ENCODE data around the gene SNTG2.

SNTG2 gene

DNA sequence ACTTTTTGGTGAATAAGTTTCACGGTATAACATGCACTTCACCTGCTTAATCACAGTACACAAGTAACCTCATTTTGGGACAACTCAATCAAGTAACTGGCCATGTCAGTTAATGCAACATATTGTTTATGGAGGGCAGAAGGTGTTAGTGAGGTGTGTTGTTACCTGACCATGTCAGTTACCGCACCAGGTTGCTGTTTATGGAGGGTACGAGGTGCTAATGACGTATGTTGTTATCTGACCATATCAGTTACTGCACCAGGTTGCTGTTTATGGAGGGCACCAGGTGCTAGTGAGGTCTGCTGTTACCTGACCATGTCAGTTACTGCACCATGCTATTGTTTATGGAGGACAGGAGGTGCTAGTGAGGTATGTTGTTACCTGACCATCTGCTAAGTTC, 327.5 kb downstream of the SNTG2 start:
- H3K36me3 ChIP-seq (ENCODE audit: control insufficient read depth, insufficient read depth, low read length): no peaks in the 10 kb centered on the region
- H3K9ac ChIP-seq (ENCODE audit: low read length): no peak overlapping the region
- H3K4me3 ChIP-seq (ENCODE audit: low read length): no peak overlapping the region
- no peaks in the 10 kb centered on the region for H3K4me1 ChIP-seq (ENCODE audit: control insufficient read depth, insufficient read depth, low read length)
- H3K27me3 ChIP-seq (ENCODE audit: control insufficient read depth, insufficient read depth, low read length): no peaks in the 10 kb centered on the region
- no peaks in the 10 kb centered on the region for H3K9me3 ChIP-seq (ENCODE audit: control insufficient read depth, low read length)

DNA sequence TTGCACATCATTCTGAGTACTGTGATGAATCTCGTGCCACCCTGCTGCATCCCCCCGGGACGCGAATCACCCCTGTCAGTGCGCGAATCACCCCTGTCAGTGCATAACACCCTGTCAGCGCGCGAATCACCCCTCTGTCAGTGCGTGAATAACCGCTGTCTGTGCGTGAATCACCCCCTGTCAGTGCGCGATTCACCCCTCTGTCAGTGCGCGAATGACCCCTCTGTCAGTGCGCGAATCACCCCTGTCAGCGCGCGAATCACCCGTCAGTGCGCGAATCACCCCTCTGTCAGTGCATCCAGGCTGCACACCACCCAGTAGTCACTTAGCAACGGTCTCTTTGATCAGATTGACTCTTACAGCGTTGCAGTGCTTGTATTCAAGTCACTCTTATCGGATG, 328.2 kb downstream of the SNTG2 start:
- Histone ChIP-seq H3K36me3 (ENCODE audit: control insufficient read depth, insufficient read depth, low read length) (no peaks in the 10 kb centered on the region), H3K9ac (ENCODE audit: low read length) (no peak overlapping the region), H3K27me3 (ENCODE audit: control insufficient read depth, insufficient read depth, low read length) (no peaks in the 10 kb centered on the region), H3K4me3 (ENCODE audit: low read length) (no peak overlapping the region), H3K4me1 (ENCODE audit: control insufficient read depth, insufficient read depth, low read length) (no peaks in the 10 kb centered on the region), H3K9me3 (ENCODE audit: control insufficient read depth, low read length) (no peaks in the 10 kb centered on the region)

DNA sequence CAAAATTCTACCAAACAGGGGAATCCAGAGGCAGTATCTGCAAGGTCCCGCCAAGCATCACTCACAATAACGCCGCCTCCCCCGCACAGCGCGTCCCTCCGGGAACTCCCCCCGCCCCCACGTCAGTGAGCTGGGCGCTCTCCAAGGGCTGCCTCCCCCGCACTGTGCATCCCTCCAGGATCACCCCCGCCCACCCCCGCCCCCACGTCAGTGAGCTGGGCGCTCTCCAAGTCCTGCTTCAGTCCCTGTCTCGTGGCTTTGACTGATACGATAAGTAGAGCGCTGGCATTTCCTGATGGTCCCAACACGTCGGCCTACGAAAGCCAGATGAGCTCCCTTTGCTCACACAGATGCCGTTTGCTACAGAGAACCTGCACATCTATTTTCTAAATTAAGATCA, 331.9 kb downstream of the SNTG2 start:
- H3K9me3 ChIP-seq (ENCODE audit: control insufficient read depth, low read length): no peaks in the 10 kb centered on the region
- no peak overlapping the region for H3K4me3 ChIP-seq (ENCODE audit: low read length)
- no peaks in the 10 kb centered on the region for H3K27me3 ChIP-seq (ENCODE audit: control insufficient read depth, insufficient read depth, low read length)
- H3K36me3 ChIP-seq (ENCODE audit: control insufficient read depth, insufficient read depth, low read length): no peaks in the 10 kb centered on the region
- no peaks in the 10 kb centered on the region for H3K4me1 ChIP-seq (ENCODE audit: control insufficient read depth, insufficient read depth, low read length)
- H3K9ac ChIP-seq (ENCODE audit: low read length): no peak overlapping the region

DNA sequence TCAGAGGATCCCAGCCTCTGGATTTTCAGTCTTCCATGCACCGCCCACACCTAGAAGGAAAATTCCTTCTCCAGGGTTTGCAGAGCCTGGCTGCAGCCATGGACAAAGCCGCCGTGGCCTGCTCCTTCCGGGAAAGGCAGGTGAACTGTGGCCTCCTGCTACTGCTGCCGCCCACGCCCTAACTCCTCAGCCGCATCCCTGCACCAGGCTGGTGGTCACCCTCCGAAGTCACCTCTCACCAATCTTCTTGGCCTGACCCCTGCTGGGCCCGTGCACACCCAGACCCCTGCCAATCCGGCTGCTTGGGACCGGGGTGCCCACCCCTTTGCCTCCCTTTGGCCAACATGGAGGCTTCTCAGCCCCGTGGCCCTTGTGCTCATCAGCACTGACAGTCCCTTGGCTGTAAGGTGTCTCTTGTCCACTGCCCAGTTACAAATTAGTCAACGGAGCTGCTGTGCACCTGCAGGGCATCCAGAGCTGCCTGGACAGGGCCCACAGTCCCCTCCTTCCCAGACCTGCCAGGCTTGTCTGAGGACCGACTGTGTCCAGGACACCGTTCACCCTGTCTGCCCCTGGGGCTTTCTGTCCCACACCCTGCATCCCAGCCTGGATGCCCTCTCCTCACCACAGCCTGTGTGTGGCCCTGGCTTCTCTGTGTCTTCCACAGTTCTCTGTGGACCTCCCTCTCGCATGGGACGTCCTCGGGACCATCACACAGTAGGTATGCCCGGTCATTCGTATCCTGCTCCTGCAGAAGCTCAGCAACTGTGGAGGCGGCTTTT, 332.6 kb downstream of the SNTG2 start:
- H3K27me3 ChIP-seq (ENCODE audit: control insufficient read depth, insufficient read depth, low read length): no peaks in the 10 kb centered on the region
- H3K4me1 ChIP-seq (ENCODE audit: control insufficient read depth, insufficient read depth, low read length): no peaks in the 10 kb centered on the region
- H3K36me3 ChIP-seq (ENCODE audit: control insufficient read depth, insufficient read depth, low read length): no peaks in the 10 kb centered on the region
- H3K9me3 ChIP-seq (ENCODE audit: control insufficient read depth, low read length): no peaks in the 10 kb centered on the region
- no peak overlapping the region for H3K9ac ChIP-seq (ENCODE audit: low read length)
- no peak overlapping the region for H3K4me3 ChIP-seq (ENCODE audit: low read length)

DNA sequence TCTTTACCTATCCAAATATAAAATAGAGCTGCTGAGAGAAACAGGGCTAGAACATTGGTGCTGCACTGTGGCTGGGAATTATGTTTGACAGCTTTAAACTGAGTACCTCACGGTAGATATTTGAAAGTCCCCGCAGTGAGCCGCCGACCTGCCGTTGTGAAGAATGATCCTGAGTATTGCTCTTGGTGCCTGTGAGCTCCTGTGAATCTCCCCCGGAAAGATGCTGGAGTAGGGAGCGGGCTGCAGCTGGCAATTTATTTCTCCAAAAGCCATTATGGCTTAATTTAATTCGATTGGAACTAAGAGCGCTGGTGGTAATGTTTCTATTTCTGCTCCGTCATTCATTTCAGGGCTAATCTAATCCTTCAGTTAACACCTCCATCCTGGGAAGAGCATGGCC, 333.2 kb downstream of the SNTG2 start:
- Histone ChIP-seq H3K9ac (ENCODE audit: low read length) (no peak overlapping the region), H3K9me3 (ENCODE audit: control insufficient read depth, low read length) (no peaks in the 10 kb centered on the region), H3K4me3 (ENCODE audit: low read length) (no peak overlapping the region), H3K4me1 (ENCODE audit: control insufficient read depth, insufficient read depth, low read length) (no peaks in the 10 kb centered on the region), H3K36me3 (ENCODE audit: control insufficient read depth, insufficient read depth, low read length) (no peaks in the 10 kb centered on the region), H3K27me3 (ENCODE audit: control insufficient read depth, insufficient read depth, low read length) (no peaks in the 10 kb centered on the region)

DNA sequence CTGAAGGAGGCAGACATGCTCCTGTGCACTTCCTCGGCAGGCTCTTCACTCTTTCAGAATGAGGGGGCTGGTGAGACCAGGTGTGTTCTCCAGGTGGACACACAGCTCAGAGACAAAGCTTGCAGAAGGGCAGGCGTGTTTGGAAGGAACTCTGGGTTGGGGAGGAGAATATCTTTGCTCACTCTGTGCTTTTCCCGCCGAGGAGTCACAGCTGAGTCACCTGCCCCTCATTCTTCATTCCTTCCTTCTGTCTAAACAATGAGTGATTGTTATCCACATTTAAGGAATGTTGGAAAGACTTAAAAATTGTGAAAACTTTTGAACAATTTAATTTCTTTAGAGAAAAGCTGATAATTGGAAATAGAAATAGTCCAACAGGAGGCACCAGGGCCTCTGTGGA, 336.3 kb downstream of the SNTG2 start:
- H3K4me3 ChIP-seq (ENCODE audit: low read length): no peak overlapping the region
- no peaks in the 10 kb centered on the region for H3K36me3 ChIP-seq (ENCODE audit: control insufficient read depth, insufficient read depth, low read length)
- H3K27me3 ChIP-seq (ENCODE audit: control insufficient read depth, insufficient read depth, low read length): no peaks in the 10 kb centered on the region
- no peak overlapping the region for H3K9ac ChIP-seq (ENCODE audit: low read length)
- no peaks in the 10 kb centered on the region for H3K4me1 ChIP-seq (ENCODE audit: control insufficient read depth, insufficient read depth, low read length)
- no peaks in the 10 kb centered on the region for H3K9me3 ChIP-seq (ENCODE audit: control insufficient read depth, low read length)

DNA sequence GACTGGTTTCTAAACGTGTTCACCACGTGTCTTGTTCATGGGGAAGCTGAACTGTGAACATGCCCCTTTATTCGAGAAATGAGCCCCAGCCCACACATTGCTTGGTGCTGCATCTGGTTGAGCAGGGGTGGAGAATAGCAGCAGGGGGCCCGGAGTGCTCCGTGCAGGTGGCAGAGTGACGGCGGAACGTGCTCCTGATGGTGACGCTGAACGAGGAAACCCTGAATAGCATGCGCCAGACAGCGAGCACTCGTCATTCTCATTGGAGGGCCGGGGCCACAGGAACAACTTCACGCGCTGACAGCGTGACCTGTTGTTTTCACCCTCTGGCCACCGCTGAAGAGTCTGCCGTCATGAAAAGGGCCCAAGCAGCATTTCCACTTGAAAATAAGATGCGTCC, 336.8 kb downstream of the SNTG2 start:
- H3K9ac ChIP-seq (ENCODE audit: low read length): no peak overlapping the region
- H3K4me3 ChIP-seq (ENCODE audit: low read length): no peak overlapping the region
- H3K36me3 ChIP-seq (ENCODE audit: control insufficient read depth, insufficient read depth, low read length): no peaks in the 10 kb centered on the region
- H3K9me3 ChIP-seq (ENCODE audit: control insufficient read depth, low read length): no peaks in the 10 kb centered on the region
- no peaks in the 10 kb centered on the region for H3K27me3 ChIP-seq (ENCODE audit: control insufficient read depth, insufficient read depth, low read length)
- H3K4me1 ChIP-seq (ENCODE audit: control insufficient read depth, insufficient read depth, low read length): no peaks in the 10 kb centered on the region

DNA sequence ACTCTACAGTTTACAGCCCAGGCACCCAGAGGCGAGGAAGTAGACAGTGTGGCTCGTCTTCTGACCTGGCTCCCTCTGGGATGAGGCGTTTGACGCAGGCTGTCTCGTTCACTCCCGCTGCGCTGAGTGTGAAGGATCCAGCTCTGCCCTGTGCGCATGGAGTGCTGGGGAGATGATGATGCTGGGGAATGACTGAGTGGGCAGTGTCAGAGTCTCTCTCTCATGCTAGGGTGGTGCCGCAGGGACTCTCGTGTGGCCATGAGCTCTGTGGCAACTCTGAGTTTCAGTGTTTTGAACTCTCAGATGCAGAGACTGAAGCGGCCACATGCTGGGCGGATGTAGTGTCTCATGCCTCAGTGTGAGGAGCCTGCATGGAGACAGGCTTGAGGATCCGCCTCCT, 344.3 kb downstream of the SNTG2 start:
- no peak overlapping the region for H3K4me3 ChIP-seq (ENCODE audit: low read length)
- H3K9me3 ChIP-seq (ENCODE audit: control insufficient read depth, low read length): no peaks in the 10 kb centered on the region
- H3K9ac ChIP-seq (ENCODE audit: low read length): no peak overlapping the region
- no peaks in the 10 kb centered on the region for H3K4me1 ChIP-seq (ENCODE audit: control insufficient read depth, insufficient read depth, low read length)
- no peaks in the 10 kb centered on the region for H3K27me3 ChIP-seq (ENCODE audit: control insufficient read depth, insufficient read depth, low read length)
- H3K36me3 ChIP-seq (ENCODE audit: control insufficient read depth, insufficient read depth, low read length): no peaks in the 10 kb centered on the region

DNA sequence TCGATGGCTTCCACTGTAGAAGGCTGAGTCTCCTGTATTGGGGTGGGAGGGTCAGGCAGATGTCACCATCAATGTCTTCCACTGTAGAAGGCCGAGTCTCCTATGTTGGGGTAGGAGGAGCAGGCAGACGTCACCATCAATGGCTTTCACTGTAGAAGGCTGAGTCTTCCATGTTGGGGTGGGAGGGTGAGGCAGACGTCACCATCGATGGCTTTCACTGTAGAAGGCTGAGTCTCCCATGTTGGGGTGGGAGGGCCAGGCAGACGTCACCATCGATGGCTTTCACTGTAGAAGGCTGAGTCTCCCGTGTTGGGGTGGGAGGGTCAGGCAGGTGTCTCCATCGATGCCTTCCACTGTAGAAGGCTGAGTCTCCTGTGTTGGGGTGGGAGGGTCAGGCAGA, 345.1 kb downstream of the SNTG2 start:
- no peaks in the 10 kb centered on the region for H3K4me1 ChIP-seq (ENCODE audit: control insufficient read depth, insufficient read depth, low read length)
- H3K27me3 ChIP-seq (ENCODE audit: control insufficient read depth, insufficient read depth, low read length): no peaks in the 10 kb centered on the region
- H3K4me3 ChIP-seq (ENCODE audit: low read length): no peak overlapping the region
- H3K9me3 ChIP-seq (ENCODE audit: control insufficient read depth, low read length): no peaks in the 10 kb centered on the region
- no peak overlapping the region for H3K9ac ChIP-seq (ENCODE audit: low read length)
- H3K36me3 ChIP-seq (ENCODE audit: control insufficient read depth, insufficient read depth, low read length): no peaks in the 10 kb centered on the region

DNA sequence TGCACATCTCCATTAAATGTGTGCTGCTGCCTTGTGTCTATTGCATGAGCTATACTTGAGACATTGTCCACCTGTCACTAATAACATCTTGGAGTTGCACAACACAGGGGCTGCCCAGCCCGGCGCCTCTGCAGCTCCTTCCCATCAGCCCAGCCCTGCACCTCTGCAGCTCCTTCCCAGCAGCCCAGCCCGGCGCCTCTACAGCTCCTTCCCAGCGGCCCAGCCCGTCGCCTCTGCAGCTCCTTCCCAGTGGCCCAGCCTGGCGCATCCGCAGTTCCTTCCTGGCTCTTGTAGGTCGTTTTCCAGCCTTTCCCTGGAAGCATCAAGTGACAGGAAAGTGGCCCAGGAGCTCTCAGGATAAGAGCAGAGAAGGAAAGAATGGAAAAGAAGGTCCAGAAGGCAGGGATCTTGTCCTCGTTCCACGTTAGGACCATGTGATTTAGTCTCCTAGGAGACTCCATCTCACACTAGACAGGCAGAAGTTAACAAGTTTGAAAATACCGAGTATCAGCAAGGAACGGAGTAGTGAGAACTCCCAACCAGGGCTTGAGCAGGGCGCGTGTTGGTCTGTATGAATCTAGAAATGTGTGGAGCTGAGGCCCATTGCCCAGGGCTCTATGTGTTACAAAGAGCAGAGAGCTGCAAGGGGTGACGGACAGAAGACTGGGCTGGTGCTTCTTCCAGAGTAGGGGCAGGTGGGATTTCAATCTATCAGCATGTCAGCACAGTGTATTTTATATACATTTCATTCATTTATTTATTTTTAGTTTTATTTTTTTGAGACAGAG, 346.9 kb downstream of the SNTG2 start:
- H3K27me3 ChIP-seq (ENCODE audit: control insufficient read depth, insufficient read depth, low read length): no peaks in the 10 kb centered on the region
- no peaks in the 10 kb centered on the region for H3K36me3 ChIP-seq (ENCODE audit: control insufficient read depth, insufficient read depth, low read length)
- H3K9ac ChIP-seq (ENCODE audit: low read length): no peak overlapping the region
- H3K9me3 ChIP-seq (ENCODE audit: control insufficient read depth, low read length): no peaks in the 10 kb centered on the region
- H3K4me3 ChIP-seq (ENCODE audit: low read length): no peak overlapping the region
- no peaks in the 10 kb centered on the region for H3K4me1 ChIP-seq (ENCODE audit: control insufficient read depth, insufficient read depth, low read length)

DNA sequence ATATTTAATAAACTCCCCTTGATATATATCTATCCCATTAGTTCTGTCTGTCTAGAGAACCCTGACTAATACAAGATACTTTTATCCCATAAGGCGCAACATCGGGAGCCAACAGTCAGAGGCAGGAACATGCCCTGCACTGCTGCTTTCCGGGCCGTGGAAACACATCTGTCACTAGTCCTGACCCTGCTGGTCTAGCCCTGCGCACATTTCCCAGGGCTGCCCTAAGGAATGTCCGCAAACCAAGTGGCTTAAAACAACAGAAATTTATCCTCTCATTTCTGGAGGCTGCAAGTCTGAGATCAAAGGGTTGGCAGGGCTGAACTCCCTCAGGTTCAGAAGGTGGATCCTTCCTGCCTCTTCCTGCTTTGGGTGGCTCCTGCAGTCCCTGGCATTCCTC, 348.4 kb downstream of the SNTG2 start:
- H3K27me3 ChIP-seq (ENCODE audit: control insufficient read depth, insufficient read depth, low read length): no peaks in the 10 kb centered on the region
- H3K36me3 ChIP-seq (ENCODE audit: control insufficient read depth, insufficient read depth, low read length): no peaks in the 10 kb centered on the region
- no peaks in the 10 kb centered on the region for H3K4me1 ChIP-seq (ENCODE audit: control insufficient read depth, insufficient read depth, low read length)
- H3K9me3 ChIP-seq (ENCODE audit: control insufficient read depth, low read length): no peaks in the 10 kb centered on the region
- no peak overlapping the region for H3K4me3 ChIP-seq (ENCODE audit: low read length)
- no peak overlapping the region for H3K9ac ChIP-seq (ENCODE audit: low read length)

DNA sequence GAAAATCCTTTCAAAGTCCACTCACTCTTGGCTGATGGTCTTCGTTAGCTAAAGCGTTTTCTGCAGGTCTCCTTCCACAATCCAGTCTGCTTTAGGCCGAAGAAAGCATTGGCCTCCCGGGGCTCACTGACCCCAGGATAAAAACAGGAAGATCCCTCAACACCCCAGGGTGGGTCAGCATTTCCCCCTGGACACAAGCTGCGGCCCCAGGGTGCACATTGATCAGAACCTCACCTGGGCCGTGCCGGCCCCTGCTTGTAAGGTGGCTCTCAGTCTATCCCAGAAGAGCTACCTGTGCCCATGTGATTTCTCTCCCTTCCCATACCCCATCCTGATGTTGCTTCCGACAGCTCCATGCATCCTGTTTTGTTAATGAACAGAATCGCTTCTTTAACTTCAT, 349.6 kb downstream of the SNTG2 start:
- Histone ChIP-seq H3K4me3 (ENCODE audit: low read length) (no peak overlapping the region), H3K9me3 (ENCODE audit: control insufficient read depth, low read length) (no peaks in the 10 kb centered on the region), H3K9ac (ENCODE audit: low read length) (no peak overlapping the region), H3K27me3 (ENCODE audit: control insufficient read depth, insufficient read depth, low read length) (no peaks in the 10 kb centered on the region), H3K36me3 (ENCODE audit: control insufficient read depth, insufficient read depth, low read length) (no peaks in the 10 kb centered on the region), H3K4me1 (ENCODE audit: control insufficient read depth, insufficient read depth, low read length) (no peaks in the 10 kb centered on the region)

Measured in mucosa of stomach (tissue), 1 donor.